Dendritic cell treated with granulocyte-macrophage colony-stimulating factor and Interleukin-4, amounts not matched to agents 40 ng/mL and 50 ng/mL, for 4 days (primary cell): Measurements from ENCODE around the gene IGSF21.

Source experiments
- H3K27ac Mint-ChIP-seq: one replicate; pipeline ENCODE4 v1.8.0; 2022; ENCODE audit warnings: mild to moderate bottlenecking, mixed read lengths
- H3K27me3 Mint-ChIP-seq: one replicate; pipeline ENCODE4 v1.8.0; 2022; ENCODE audit warnings: mild to moderate bottlenecking, mixed read lengths
- H3K36me3 Mint-ChIP-seq: one replicate; pipeline ENCODE4 v1.8.0; 2022; ENCODE audit warnings: low read depth, mixed read lengths
- H3K4me1 Mint-ChIP-seq: one replicate; pipeline ENCODE4 v1.8.0; 2022; ENCODE audit warnings: low read depth, mixed read lengths
- H3K4me3 Mint-ChIP-seq: one replicate; pipeline ENCODE4 v1.8.0; 2022; ENCODE audit warnings: mild to moderate bottlenecking, moderate library complexity, mixed read lengths
- H3K9me3 Mint-ChIP-seq: one replicate; pipeline ENCODE4 v1.8.0; 2022; ENCODE audit warnings: mixed read lengths
- intact Hi-C: fragments of 100-400 bp; cut with micrococcal nuclease; formaldehyde crosslinking; loops from one replicate; pipeline ENCODE4 v1.15.0; 2022

IGSF21 gene

DNA sequence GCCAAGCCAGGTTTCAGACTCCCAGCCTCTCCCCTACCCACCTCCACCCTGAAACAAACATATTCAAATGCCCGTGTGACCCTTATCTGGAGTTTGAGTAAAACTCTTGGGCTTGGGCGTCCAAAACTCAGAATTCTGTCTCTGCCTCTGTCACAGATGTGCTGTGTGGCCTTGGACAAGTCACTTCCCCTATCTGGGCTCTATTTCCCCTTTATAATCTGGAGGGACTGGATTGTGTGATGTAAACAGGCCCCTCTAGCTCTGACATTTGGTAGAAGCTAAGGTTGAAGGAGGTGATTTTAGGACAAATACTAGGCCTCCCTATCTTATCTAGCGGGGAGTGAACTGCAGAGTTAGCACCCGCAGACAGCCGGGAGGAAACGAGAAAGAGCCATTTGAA lies 67.5 kb downstream of the IGSF21 start:
- peaks cover 26% of the 10 kb centered on the region for H3K4me1 Mint-ChIP-seq
- H3K27ac Mint-ChIP-seq, result peak overlapping the region; percentile 50
- H3K4me3 Mint-ChIP-seq, result no peak overlapping the region
- peaks cover 41% of the 10 kb centered on the region for H3K27me3 Mint-ChIP-seq
- H3K9me3 Mint-ChIP-seq, result no peaks in the 10 kb centered on the region
- no peaks in the 10 kb centered on the region for H3K36me3 Mint-ChIP-seq
- intact Hi-C loops, result no loop called here

DNA sequence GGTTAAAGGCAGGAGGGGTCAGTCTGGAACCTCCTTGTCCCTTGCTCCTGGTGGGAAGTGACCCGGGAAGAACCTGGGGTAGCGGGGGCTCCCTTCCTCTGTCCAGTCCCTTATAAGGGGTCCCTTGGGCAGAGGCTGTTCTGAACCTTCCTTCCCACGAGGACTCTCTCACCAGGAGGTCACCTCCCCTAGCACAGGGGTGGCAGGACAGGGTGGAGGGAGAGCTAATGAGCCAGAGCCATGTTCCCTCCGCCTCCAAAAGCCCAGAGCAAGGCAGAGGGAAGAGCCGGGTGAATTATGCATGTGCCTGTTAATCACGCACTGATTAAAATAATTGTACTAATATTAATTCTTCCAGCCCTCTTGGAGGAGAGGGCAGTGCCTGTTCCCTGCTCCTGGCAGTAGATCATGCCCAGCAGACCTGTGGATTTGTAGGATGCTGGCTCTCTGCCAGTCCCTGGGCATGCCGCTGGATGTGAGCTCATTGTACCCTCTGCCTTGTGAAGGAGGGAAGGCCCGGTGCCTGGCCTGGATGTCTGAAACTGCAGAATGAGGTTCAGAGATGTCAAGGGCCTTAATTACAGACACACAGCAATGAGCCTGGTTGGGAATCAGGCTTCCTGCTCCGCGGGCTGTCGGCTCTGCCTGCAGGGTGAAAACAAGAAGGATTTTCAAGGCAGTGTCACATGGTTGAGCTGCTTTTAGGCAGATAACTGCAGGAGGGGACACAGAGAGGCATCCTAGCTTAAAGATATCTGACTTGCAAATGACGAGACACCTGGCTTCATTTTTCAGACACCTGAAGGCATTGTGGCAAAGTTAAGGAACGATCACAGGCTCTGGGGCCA lies 68.2 kb downstream of the IGSF21 start:
- Mint-ChIP-seq H3K27me3 (peaks cover 40% of the 10 kb centered on the region), H3K4me1 (peaks cover 26% of the 10 kb centered on the region), H3K27ac (peak overlapping the region; percentile 50), H3K36me3 (no peaks in the 10 kb centered on the region), H3K4me3 (no peak overlapping the region), H3K9me3 (no peaks in the 10 kb centered on the region)
- intact Hi-C loops, result no loop called here

DNA sequence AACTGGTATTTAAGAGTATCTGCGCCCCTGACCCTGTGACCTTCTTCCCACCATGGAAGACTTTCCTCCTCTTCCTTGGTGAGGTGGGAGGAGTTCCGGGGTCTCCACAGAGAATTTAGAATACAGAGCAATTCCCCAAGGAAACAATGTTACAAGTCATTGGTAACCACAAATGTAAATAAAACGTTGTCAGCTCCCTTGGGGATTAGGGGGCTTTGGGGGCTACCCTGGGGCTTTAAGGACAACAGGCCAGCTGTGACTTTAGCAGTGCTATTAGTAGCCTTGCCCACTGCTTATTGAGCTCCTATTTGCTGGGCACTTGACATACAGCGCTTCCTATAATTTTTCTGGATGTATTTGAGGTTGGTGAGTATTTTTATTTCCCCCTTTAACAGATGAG lies 69.0 kb downstream of the IGSF21 start:
- no peaks in the 10 kb centered on the region for H3K9me3 Mint-ChIP-seq
- peaks cover 47% of the 10 kb centered on the region for H3K27me3 Mint-ChIP-seq
- no peaks in the 10 kb centered on the region for H3K36me3 Mint-ChIP-seq
- peaks cover 26% of the 10 kb centered on the region for H3K4me1 Mint-ChIP-seq
- no peak overlapping the region for H3K4me3 Mint-ChIP-seq
- intact Hi-C loops, result no loop called here
- H3K27ac Mint-ChIP-seq, result no peak overlapping the region

DNA sequence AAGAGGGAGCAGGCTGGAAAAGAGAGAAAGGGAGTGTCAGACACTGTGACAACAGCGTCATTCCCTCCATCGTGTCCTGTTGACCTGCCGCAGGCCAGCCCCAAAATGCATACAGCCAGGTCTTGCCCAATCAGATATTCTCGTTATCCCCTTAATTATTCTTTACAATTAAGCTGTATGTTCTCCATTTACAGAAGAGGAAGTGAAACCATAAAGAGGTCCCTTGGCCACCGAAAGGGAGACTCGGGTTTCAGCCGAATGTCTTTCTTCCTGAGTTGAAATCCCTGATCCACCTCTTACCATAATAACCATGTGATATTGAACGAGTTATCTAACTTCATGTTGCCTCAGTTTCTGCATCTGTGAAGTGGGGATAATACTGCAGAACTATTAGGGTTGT lies 70.5 kb downstream of the IGSF21 start:
- H3K27me3 Mint-ChIP-seq, result peaks cover 45% of the 10 kb centered on the region
- H3K4me3 Mint-ChIP-seq, result no peak overlapping the region
- peaks cover 32% of the 10 kb centered on the region for H3K4me1 Mint-ChIP-seq
- no peaks in the 10 kb centered on the region for H3K9me3 Mint-ChIP-seq
- intact Hi-C loops, result no loop called here
- no peaks in the 10 kb centered on the region for H3K36me3 Mint-ChIP-seq
- no peak overlapping the region for H3K27ac Mint-ChIP-seq

DNA sequence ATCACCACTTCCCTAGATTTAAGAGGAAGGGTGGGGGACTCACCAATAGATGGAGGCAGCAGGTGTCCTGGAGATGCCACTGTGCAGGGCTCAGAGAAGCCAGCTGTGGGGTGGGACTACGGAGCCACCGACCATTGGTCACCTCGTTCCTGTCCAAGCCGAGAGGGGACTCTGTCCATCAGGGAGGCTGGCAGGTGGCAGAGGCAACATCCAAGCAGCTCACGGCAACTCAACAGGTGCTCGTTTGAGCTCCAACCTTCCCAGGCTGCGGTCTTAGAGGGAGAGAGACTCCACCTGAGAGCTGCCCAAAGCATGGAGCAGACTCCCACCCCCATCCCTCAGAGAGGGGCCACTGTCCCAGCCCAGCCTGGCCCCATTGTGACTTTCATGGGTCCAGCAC lies 71.4 kb downstream of the IGSF21 start:
- Mint-ChIP-seq H3K4me1 (peaks cover 32% of the 10 kb centered on the region), H3K36me3 (no peaks in the 10 kb centered on the region), H3K4me3 (no peak overlapping the region), H3K27me3 (peaks cover 48% of the 10 kb centered on the region), H3K27ac (no peak overlapping the region), H3K9me3 (no peaks in the 10 kb centered on the region)
- intact Hi-C loops, result no loop called here

DNA sequence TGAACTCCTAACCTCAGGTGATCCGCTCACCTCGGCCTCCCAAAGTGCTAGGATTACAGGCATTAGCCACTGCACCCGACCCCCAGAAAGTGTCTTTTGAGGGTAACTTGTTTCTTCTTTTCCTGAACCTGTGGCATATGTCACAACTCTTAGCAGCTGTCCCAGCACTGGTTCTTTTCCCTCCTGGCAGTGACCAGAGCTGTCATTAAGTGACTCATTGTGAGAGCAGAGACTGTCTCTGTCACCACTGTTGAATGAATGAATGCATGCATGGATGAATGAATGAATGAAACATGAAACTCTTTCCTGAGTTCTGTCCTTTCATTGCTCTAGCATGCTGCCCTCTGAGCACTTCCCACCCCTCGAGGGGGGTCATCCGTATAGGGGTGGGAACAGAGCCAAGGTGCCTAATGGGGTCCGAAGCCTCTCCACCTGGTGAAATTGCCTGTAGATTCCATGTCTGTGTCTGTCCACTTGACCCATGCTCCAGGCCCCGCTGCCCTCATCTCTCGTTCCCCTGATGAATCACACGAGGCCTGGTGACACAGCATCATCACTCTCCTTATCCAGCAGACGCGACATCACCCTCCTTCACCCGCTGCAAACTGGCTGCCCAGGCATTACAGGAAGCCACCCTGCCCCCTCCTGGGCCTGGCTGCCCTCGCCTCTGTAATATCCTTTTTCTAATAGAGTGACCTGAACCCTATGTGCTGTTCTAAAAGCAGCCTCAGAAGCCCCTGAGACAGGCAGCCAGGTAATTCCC lies 75.0 kb downstream of the IGSF21 start:
- Mint-ChIP-seq H3K9me3 (no peaks in the 10 kb centered on the region), H3K27ac (no peak overlapping the region)

DNA sequence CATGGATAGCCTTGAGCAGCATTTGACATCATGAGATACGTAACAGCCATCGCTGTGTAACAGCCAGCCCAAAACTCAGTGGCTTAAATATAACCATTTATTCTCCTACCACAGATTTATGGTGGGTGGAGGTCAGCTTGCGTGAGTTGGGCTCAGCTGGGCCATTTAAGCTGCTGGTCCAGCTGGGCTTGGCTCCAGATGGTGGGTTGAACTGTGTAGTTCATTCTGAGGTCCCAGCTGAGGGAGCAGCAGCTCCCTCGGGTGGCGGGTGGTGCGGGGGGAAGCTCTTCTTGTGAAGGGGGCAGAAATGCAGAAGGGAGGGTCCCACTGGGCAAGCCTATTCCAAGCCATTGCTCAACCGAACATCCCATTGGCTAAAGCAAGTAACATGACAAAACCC lies 75.9 kb downstream of the IGSF21 start:
- H3K9me3 Mint-ChIP-seq, result no peaks in the 10 kb centered on the region
- peaks cover 38% of the 10 kb centered on the region for H3K27me3 Mint-ChIP-seq
- no peak overlapping the region for H3K27ac Mint-ChIP-seq
- H3K4me3 Mint-ChIP-seq, result no peak overlapping the region
- H3K4me1 Mint-ChIP-seq, result peaks cover 6% of the 10 kb centered on the region
- no peaks in the 10 kb centered on the region for H3K36me3 Mint-ChIP-seq
- intact Hi-C loops, result no loop called here

More for the DNA sequence above, 75.0 kb downstream of the IGSF21 start:
- no peaks in the 10 kb centered on the region for H3K36me3 Mint-ChIP-seq
- no peak overlapping the region for H3K4me3 Mint-ChIP-seq
- intact Hi-C loops, result no loop called here
- peaks cover 12% of the 10 kb centered on the region for H3K4me1 Mint-ChIP-seq
- peaks cover 43% of the 10 kb centered on the region for H3K27me3 Mint-ChIP-seq

GRCh38 chr1:18187054-18187453 lies 79.5 kb downstream of the IGSF21 start:
- Mint-ChIP-seq H3K4me1 (peaks cover 6% of the 10 kb centered on the region), H3K36me3 (no peaks in the 10 kb centered on the region), H3K9me3 (no peaks in the 10 kb centered on the region), H3K27ac (no peak overlapping the region), H3K27me3 (peaks cover 36% of the 10 kb centered on the region), H3K4me3 (no peak overlapping the region)
- intact Hi-C loops, result no loop called here

GRCh38 chr1:18188820-18189517 lies 81.4 kb downstream of the IGSF21 start:
- no peaks in the 10 kb centered on the region for H3K9me3 Mint-ChIP-seq
- H3K4me1 Mint-ChIP-seq, result peaks cover 4% of the 10 kb centered on the region
- intact Hi-C loops, result no loop called here
- peaks cover 32% of the 10 kb centered on the region for H3K27me3 Mint-ChIP-seq
- no peak overlapping the region for H3K4me3 Mint-ChIP-seq
- no peak overlapping the region for H3K27ac Mint-ChIP-seq
- H3K36me3 Mint-ChIP-seq, result no peaks in the 10 kb centered on the region

DNA sequence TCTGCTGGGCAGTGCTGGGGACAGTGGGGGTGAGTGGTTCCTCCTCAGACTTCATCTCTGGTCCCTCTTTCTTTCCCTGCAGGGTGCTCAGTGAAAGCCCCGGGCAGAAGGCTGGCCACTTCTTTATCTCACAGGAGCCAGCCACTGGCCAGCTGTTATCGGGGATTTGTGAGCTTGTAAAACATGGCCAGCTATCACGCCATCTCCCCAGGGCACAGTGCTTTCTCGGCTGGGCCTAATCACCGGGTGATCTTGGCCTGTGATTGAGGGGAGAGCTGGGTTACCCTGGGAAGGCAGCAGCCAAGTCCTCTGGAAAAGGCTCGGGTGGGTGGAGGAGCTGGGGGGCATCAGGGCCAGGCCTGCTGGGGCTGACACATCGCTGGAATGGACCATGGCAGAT lies 83.0 kb downstream of the IGSF21 start:
- intact Hi-C loops, result no loop called here
- no peak overlapping the region for H3K27ac Mint-ChIP-seq
- peaks cover 6% of the 10 kb centered on the region for H3K4me1 Mint-ChIP-seq
- no peak overlapping the region for H3K4me3 Mint-ChIP-seq
- no peaks in the 10 kb centered on the region for H3K9me3 Mint-ChIP-seq
- H3K36me3 Mint-ChIP-seq, result no peaks in the 10 kb centered on the region
- H3K27me3 Mint-ChIP-seq, result peaks cover 35% of the 10 kb centered on the region

DNA sequence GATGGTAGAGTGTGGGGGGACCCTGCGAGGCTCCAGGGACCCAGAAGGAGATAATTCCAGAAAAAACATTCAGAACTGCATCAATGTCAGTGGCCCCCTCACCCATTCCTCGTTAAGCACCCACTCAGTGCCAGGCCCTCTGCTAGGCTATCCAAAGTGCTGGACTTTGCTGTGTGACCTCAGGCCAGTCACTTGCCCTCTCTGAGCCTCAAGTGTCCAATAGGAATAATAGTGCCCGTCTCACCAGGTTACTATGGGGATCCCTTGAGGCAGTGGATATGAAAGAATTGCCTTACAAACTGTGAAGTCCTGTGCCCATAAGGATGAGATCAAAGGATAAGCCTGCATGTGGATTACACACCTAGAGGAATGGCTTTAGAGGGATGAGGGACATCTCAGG lies 83.4 kb downstream of the IGSF21 start:
- Mint-ChIP-seq H3K27me3 (peaks cover 37% of the 10 kb centered on the region), H3K36me3 (no peaks in the 10 kb centered on the region), H3K9me3 (no peaks in the 10 kb centered on the region), H3K4me1 (peaks cover 6% of the 10 kb centered on the region), H3K4me3 (no peak overlapping the region), H3K27ac (no peak overlapping the region)
- intact Hi-C loops, result no loop called here

- intact Hi-C loops, result no loop called here
- H3K27ac Mint-ChIP-seq, result no peak overlapping the region
- H3K4me3 Mint-ChIP-seq, result no peak overlapping the region
- H3K27me3 Mint-ChIP-seq, result peaks cover 38% of the 10 kb centered on the region
- peaks cover 6% of the 10 kb centered on the region for H3K4me1 Mint-ChIP-seq
- no peaks in the 10 kb centered on the region for H3K36me3 Mint-ChIP-seq
- H3K9me3 Mint-ChIP-seq, result no peaks in the 10 kb centered on the region
Observed at GRCh38 chr1:18191481-18192155, 84.0 kb downstream of the IGSF21 start.

- Mint-ChIP-seq H3K27ac (no peak overlapping the region), H3K4me1 (peaks cover 6% of the 10 kb centered on the region), H3K36me3 (no peaks in the 10 kb centered on the region), H3K27me3 (peaks cover 38% of the 10 kb centered on the region), H3K9me3 (no peaks in the 10 kb centered on the region), H3K4me3 (no peak overlapping the region)
- intact Hi-C loops, result no loop called here
Observed at GRCh38 chr1:18192182-18192581, 84.6 kb downstream of the IGSF21 start.
